IPS DF 4.7 (cell line): ENCODE data around the gene COX14.
"Not testable (repeated sequence)": the region's sequence is repeated elsewhere in the genome, so short reads cannot be mapped to it uniquely, and the experiment has no call there.

Experiments
- DNase-seq: peaks from one replicate; pipeline ENCODE4 v3.0.0-alpha.2; 2013; ENCODE audit warnings: low spot score; ENCODE audit errors: extremely low read depth

COX14 gene

DNA sequence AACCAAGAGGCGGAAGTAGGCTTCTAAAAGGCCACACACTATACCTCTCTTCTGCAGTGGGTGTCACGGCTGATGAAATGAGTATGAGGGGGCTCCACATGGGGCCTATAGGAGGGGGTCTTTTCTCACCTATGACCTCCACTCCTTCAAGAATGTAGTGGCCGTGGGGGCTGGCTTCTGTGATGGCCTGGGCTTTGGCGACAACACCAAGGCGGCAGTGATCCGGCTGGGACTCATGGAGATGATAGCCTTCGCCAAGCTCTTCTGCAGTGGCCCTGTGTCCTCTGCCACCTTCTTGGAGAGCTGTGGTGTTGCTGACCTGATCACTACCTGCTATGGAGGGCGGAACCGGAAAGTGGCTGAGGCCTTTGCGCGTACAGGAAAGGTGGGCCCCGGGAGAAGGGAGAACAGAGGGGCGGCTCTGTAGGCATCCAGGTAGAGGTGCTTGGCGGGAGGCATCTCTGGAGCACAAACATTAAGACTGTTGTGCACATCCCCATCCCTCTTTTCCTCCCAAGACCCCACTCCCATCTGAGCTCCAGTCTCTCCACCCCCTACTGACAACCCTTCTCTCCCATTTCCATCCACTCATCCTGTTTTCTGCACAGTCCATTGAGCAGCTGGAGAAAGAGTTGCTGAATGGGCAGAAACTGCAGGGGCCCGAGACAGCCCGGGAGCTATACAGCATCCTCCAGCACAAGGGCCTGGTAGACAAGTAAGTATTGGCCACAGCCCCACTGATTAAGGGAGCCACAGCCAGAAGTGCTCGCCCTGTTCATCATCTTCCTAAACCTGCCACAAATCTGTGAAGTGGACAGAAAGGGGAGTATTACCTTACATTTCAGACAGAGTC lies 4.4 kb upstream of the COX14 start:
- no peak for DNase-seq

DNA sequence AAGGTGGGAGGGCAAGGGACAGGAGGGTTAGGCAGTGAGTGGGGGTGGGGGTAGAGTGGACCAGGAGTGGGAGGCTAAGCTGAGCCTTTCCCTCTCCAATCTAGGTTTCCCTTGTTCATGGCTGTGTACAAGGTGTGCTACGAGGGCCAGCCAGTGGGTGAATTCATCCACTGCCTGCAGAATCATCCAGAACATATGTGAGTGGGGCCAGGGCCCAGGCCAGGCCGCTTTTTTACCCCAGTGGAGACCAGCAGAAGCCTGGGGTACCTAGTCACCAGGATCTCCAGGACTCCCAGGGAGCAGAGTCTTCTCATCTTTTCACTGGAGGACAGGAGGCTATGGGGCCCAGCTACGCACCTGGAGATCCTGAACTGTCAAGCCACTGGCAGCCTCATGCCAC lies 2.7 kb upstream of the COX14 start:
- no peak for DNase-seq

DNA sequence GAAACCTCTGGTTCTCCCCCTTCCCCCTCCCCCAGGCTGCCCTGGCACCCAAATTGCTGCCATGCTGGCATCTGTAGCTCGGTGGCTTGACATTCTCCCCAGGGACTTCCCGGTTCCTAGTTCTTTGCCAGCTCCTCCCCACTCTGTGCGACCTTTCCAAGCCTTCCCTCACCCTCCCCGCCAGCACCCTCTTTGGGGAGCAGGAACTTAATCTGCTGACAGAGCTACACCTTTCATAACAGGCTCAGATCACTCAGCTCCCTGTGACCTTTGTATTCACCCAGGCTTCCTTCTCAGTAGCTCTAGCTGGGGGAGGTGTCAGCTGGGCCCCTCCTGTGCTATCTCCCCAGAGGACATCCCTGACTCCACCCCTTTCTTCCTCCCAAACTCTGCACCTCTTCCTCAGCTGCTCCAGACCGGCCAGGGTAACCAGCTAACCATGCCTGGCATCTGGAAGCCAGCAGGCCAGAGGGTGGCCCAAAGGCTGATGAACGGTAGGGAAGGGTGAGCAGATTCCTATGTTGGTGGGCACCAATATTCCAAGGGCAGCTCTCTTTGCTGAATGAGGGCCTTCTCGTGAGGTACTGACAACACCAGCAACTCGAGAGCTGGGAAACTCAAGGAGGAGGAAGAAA lies 1.8 kb upstream of the COX14 start:
- DNase-seq: no peak

DNA sequence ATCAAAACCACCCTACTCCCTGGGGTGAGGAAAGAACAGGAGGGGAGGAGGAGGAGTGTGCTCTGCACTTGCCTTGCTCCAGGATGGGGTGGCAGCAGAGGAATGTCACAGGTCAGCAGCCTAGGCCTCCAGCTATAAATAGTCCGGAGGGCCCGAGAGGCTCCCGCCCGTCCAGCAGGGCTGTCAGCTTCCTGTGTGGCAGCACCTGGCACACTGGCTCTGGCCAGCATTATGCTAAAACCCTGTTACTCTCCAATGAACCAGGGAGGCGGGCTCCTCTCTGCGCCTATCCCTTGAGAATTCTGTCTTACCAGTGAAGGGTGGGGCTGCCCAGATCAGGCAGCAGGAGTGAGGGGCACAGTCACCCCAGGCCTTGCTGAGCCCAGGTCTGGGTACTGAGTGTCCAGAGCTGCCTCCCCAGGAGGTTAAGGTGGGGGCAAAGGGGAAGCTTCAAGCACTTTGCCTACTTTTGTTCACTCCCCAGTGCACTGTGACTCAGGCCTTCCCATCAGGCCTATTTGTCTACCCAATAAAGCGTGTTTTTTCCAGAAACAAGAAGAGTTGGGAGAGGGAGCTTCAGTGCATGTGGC lies 1.2 kb upstream of the COX14 start:
- DNase-seq: no peak

DNA sequence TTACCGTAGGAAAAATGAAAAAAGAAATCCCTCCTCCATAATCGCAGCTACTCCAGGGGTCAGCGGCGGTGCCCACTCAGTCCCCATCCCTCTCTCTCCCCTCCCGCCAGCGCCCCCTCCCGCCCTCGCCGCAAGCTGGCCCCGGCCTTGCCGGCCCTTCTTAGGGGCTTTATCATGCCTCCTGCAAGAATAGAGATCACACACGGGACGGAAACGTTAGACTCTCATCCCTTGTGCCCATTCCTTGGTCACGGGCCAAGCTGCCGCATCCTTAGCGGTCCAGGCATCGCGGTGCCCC lies 692 bp upstream of the COX14 start:
- no peak for DNase-seq

DNA sequence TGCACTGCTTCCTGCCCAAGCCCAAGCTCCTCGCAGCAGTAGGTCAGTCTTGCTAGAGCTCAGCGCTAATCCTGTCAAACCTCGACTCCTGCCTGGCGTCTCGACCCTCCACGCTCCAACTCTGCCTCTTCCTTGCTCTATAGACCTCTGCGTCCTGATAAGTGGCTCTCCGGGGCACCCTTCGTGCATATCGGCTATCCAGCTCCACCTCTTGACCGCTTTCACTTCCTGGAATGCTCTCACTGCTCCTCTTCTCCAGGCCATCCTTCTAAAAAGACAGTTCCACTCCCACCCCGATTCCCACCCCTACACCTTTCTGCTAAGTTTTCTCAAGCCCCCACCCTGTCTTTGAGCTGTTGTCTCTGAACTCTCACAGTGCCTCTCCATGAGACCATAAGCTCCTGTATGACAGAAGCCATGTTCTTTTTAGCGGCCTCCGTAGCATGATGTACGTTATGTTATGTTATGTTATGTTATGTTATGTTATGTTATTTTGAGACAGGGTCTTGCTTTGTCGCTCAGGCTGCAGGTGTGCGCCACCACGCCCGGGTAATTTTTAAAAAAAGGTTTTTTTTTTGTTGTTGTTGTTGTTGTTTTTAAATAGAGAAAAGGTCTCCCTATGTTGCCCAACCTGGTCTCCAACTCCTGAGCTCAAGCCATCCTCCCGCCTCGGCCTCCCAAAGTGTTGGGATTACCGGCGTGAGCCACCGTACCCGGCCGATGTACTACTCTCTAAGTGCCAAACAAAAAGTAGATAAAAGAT lies 601 bp downstream of the COX14 start:
- no peak for DNase-seq

DNA sequence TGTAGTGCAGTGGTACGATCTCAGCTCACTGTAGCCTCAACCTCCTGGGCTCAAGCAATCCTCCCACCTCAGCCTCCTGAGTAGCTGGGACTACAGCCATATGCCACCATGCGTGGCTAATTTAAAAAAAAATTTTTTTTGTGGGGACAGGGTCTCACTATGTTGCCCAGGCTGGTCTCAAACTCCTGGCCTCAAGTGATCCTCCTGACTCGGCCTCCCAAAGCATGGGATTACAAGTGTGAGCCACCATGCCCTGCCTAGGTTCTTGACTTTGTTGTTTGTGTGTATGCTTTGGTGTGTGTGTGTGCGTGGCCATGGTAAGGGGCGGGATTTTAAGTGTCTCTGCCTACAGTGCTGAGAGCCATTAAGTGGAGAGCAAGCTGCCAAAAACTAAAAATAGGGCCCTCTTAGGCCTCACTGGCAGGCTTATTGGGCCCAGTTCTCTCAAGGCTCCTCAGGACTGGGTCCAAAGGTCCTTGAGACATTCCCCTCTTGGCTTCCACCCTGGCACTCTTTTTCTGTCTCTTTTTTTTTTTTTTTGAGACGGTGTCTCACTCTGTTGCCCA lies 5.1 kb downstream of the COX14 start:
- no peak for DNase-seq

DNA sequence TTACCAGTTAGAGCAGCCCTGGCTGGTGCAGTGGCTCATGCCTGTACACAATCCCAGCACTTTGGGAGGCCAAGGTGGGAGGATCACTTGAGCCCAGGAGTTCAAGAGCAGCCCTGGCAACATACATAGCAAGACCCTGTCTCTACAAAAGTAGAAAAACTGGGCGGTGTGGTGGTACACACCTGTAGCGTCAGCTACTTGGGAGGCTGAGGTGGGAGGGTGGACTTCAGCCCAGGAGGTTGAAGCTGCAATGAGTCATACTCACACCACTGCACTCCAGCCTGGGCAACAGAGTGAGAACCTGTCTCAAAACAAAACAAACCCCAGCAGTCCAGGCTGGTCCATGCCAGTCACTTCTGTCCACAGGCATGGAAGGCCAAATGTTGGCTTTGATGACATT lies 7.4 kb downstream of the COX14 start:
- DNase-seq: no peak

DNA sequence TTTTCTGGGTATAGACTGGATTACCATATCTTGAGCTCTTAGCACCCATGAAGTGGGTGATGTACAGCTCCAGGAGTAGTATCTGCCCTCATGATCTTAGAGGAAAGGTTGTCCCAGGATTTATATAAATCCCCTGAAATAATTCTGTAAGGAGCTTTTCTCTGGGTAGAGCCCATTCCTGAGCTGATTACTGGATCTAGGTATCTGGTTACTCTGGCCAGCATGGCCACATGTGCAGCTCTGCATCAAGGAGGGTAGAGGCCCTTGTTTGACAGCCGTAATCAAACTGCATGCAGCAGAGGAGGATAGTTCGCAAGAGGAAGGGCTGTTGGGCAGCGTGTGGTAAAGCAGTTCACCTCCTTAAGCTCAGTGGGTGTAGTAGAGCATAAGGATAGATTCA lies 8.5 kb downstream of the COX14 start:
- DNase-seq: no peak

DNA sequence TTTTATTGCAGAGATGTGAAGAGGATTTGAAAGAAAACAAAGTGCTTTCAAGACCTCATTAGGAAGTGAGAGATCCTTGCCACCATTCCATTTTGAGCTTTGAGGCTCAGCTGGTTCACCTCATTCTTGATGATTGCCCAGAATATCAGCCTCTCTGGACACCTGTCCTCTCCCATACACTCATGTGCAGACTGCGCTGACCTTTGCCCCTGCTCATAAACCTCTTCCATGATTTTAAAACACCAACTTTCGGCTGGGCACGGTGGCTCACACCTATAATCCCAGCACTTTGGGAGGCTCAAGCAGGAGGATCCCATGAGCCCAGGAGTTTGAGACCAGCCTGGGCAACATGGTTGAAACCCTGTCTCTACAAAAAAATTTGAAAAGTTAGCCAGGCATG lies 8.9 kb downstream of the COX14 start:
- no peak for DNase-seq

DNA sequence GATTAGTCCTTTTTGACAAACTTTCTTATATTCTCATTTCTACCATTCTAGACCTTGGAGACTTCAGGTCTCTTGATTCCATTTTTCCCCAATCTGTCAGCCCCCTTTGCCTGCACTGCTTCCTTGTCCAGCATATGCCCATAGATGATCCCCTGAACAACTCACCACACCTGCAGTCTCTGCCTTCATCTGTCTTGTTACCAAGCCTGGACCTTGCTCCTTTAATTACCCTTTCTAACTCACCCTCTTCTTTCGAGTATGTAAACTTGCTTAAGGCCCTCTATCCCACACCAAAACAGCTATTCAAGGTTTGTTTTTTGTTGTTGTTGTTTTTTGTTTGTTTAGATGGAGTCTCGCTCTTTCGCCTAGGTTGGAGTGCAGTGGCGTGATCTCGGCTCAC lies 9.6 kb downstream of the COX14 start:
- no peak for DNase-seq

DNA sequence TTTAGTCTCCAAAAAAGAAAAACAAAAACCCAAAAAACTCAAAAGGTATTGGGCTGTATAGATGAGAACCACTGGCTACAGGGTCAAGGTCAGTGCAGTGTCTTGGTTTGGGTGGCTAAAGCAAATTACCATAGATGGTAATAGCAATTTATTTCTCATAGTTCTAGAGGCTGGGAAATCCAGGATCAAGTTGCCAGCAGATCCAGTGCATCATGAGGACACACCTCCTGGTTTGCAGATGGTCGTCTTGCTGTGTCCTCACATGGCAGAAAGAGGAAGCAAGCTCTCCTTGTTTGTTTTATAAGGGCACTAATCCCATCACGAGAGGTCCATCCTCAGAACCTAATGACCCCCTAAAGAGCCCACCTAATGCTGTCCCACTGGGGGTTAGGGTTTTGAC lies 11.2 kb downstream of the COX14 start:
- no peak for DNase-seq

DNA sequence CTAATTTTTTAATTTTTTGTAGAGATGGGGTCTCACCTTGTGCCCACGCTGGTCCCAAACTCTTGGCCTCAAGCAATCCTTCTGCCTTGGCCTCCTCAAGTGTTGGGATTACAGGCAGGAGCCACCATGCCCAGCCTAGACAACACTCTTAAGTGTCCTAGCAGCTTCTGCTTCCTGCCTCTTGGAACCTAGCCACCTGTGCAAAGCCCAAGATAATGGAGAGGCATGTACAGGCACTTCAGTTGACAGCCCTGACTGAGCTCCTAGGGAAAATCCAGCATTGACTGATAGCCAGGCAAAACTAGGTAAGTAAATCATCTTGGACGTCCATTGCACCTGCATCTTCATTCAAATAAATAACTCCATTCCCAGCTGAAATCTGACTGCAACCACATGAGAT lies 15.5 kb downstream of the COX14 start:
- DNase-seq: no peak

DNA sequence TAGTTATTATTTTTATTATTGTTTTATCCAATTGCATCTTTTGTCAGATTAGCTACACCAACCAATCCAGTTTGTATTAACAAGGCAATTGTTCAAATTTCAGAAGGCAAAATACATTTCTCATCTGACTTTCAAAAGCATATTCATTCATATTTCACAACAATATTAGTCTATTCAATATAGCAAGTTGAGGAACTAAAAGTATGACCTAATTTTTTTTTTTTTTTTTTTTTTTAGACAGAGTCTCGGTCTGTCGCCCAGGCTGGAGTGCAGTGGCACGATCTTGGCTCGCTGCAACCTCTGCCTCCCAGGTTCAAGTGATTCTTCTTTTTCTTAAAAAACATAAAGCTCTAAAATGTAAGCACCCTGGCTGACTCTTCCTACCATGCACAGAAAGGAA lies 17.3 kb downstream of the COX14 start:
- DNase-seq: no peak

DNA sequence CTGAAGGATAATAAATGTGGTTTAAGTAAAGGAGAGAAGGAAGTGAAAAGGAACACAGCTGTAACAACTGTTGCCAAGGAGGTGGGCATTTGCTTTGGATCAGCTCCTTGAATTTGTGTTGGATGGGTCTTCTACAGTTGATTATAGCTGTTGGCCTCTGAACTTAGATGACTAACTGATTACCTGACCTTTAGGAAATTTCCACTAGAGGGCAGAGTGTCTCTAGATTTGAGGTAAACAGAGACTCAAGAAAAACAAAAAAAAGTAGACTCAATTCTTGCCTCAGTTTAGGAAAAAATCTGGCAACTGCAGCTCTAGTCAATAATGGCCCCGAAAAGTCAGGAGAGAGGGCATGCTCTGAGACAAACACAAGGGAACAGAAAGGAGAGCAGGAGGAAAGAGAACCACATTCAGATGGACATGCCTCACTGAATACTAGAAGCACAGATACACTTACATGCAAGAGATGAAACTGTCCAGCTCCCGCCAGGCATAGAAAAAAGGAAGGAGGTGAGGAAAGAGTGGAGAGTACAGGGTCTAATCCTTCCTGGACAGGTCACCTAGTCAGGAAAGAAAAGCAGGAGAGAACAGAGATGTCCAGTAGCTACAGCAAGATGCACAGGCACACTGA lies 20.6 kb downstream of the COX14 start:
- DNase-seq: no peak

DNA sequence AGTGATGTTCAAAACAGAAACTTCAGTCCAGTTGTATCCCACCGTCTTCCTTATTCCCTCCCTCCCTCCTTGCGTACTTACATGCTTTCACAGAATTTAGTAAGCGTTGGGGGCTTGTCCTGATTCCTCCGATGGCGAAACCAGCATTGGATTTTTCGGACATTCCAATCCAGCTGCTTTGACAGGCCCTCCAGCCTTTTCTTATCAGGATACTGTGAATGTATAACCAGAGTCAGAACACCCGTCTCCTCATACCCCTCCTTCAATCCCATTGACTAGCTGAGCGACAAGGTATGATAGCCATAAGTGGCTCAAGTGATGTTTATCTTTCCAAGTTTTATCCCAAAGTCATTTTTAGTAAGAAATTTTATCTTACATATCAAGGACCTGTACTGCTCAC lies 31.0 kb downstream of the COX14 start:
- DNase-seq: no peak

DNA sequence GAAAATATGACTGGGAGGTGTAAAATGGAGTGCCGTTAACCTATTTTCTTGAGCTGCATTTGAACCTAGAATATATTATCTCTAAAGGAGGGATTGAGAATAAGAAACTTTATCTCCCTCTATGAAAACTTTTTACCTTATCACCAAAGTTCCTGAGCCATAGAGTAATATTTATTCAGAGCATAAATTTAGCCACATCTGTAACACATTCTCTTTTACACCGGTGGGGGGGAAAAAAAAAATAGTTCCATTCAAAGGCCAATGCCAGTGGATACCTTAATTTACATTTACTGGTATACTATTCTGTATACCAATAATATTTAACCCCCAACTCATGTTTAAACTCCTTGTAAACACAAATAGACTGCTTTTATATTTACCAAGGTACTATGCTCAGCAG lies 33.4 kb downstream of the COX14 start:
- DNase-seq: no peak

DNA sequence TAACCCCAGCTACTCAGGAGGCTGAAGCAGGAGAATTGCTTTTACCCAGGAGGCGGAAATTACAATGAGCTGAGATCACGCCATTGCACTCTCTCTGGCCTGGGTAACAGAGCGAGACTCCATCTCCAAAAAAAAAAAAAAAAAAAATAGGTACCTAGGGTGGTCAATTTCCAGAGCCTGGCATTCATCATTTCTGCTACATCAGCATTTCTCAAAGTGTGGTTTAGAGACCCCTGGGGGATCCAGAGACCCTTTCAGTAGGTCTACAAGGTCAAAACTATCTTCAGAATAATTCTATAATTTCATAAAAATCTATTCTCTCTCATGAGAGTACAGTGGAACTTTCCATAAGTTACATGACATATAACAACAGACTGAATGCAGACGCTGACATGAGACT lies 35.2 kb downstream of the COX14 start:
- DNase-seq: no peak

DNA sequence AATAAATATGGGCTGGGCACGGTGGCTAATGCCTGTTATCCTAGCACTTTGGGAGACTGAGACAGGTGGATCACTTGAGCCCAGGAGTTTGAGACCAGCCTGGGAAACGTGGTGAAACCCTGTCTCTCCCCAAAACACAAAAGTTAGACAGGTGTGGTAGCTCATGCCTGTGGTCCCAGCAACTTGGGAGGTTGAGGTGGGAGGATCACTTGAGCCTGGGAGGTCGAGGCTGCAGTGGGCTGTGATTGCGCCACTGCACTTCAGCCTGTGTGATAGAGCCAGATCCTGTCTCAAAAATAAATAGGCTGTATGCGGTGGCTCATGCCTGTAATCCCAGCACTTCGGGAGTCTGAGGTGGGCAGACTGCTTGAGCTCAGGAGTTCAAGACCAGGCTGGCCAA lies 36.0 kb downstream of the COX14 start:
- DNase-seq: not testable (repeated sequence)

DNA sequence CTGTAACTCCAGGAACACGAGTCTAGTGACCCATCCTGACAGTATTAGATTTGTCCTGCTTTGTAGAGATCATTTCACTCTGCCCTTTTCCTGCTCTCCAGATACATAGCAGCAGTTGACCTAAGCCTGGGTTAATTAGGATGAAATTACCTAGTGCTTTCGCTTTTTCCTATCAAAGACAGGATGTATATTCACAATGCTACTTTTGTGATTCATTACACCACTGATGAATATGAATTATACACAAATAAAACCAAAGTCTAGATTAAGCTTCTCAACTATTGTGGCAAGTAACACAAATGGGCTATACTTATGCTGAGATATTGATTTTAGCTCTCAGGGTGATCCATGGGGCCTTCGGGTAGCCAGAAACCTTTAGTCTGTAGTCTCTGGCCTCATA lies 37.3 kb downstream of the COX14 start:
- no peak for DNase-seq

DNA sequence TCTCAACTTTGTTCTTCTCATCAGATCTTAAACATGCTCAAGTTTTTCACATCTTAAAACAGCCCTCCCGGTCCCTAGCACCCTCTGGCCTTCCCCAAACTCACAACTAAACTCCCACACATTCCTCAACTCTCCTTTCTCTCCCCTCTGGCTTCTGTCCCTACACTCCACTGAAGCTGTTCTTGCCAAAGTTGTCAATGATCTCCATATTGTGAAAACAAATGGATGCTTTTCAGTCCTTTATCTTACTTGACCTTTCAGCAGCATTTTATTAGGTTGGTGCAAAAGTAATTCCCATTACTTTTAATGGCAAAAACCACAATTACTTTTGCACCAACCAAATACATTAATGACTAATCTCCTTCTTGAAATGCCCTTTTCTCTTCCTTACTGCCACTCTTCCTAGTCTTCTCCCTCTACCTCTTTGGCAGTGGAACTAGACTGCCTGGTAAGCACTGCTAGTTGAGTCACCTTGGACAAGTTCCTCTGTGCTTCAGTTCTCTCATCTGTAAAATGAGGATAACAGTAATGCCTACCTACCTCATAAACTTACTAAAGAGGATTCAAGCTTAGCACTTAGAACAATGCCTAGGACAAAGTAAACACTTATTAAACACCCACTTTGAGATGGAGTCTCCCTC lies 39.1 kb downstream of the COX14 start:
- DNase-seq: no peak
